Cardiac septum (tissue), 1 donor: ENCODE measurements around the gene PALLD. TPM values are rescaled to one million over a fixed set of nuclear protein-coding genes. Genes with fewer than 3 reads are reported as not detected.

ENCODE experiments used
- DNase-seq: peaks from one replicate; pipeline ENCODE4 v3.0.0-alpha.2; 2020; ENCODE audit warnings: low spot score
- intact Hi-C: fragments of 100-400 bp; cut with DNase I; formaldehyde crosslinking; loops from one replicate; pipeline ENCODE4 v1.14.0; 2022
- total RNA-seq: library from RNA; stranded (reverse); fragmentation: NEBNext Ultra II Directional; extraction: Animal tissue kit (Norgen Biotek cat#: 25700); gene quantifications from one replicate; pipeline ENCODE4 v1.2.1, GENCODE V29; 2021
- donor health status: DM: no; HTN: no; CAD: no.

The PALLD gene
- total RNA-seq, 1 donor from 2014 or later, result 705 TPM

DNA sequence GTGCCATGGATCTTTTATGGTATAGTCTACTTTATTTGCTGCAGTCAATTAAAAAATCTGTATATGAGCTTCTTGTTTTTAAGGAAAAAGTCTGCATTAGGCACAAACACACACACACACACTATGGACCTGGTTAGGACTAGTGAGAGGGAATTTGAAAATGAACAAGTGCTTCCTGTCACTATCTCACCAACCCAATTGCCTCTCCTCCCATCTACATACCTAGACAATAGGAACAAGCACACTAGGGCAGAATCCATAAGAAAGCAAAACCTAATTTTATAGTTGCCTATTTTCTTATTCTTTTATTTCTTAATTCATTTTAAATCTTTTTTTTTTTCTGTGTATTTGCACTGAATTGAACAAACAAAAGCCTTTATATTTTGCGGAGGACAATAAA is 22.7 kb downstream of the PALLD start:
- intact Hi-C loops, result no loop called here
- no peak for DNase-seq

DNA sequence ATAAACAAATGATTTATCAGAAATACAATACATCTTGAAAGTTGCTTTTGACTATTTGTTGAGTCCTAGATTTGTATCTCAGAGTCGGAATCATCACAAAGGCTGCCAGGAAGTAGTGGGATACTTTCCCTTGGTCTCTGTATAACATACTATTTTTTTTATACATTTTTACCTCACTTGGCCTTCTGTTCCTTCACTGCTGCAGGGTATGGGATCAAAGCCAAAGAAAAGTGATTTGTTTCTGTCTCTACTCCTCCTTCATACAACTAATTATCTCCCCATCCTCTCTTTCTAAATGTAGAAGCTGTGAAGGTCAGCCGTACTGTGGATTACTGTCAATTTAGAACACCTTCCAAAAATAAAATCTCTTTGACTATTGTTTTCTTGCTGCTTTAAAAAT is 24.9 kb downstream of the PALLD start:
- intact Hi-C loops, result no loop called here
- DNase-seq, result no peak

DNA sequence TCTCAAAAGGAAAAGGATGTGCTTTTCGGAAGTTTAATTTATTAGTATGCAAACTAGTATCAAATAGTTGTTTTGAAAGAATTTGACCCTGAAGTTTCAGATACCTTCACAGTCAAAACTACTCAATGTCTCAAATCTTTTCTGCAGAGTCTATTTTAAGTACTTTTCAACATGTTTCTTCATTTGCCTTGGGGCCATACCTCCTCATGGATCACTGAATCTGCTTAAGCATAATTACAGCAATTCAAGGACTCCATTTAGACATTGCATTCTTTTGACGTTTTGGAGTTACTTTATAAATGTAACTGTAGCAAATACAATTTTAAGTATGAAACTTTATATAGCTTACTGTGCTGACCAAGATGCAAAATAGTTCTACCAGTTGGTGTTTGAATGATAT is 25.5 kb downstream of the PALLD start:
- intact Hi-C loops, result no loop called here
- DNase-seq, result no peak

DNA sequence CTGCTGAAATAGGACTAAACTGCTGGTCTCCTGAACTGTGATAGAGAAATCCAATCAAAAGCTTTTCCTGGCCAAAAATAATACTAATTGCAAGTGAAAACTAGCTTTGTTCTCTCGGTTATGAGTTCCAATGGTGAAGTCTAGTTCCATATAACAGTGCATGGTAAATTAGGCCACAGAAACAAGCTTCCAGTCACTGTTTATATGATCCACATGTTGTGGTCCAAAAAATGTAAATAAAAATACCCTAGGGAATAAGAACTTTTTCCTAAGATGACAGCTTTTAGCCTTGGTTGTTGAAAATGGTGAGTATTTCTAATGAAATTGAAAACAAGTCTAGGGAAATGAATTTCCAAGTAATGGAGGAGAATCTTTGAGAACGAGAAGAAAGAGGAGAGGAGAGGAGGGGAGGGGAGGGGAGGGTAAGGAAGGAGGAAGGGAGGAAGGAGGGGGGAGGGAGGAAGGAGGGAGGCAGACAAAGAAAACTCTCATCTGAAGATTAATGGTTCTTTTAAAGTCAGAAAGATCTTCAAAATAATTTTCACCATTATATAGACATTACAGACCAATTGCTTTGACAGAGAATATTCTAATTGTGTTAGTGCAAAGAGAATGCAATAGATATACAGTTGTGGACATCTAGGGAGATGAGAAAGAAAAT is 26.1 kb downstream of the PALLD start:
- intact Hi-C loops, result no loop called here
- DNase-seq, result no peak

DNA sequence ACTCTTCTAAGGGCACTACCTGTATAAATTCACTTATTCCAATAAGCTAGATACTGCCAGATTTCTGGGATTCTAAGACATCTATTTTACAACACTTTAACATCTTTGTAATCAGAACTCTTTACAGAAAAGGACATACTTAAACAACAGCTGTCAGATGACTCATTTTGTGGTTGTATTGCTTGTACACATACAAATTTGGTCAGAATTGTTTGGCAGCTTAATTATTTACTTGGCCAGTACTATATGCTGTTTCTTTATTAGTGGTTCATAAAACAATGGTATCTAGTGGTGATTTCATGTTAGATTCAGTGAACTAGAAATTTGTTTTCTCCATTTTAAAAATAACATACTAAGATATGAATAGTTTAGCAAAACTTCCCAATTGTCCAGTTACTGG is 27.2 kb downstream of the PALLD start:
- DNase-seq, result no peak
- intact Hi-C loops, result no loop called here

DNA sequence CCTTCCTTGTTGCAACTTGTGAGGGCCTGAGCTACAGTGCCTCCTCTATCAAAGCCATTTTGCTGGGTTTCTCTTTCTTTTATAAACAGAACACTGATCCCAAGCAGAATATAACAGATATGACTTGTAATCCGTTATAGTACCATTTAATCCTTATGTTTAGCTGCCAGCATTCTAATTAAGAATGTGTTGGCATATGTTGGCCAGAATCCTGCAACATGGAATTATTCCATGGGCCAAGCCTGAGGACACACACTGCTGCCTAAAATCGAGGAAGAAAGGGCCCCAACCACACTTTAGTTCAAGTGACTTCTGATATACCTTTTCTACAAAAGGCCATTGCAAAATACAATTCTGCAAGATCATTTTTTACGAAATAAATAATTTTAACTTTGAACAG is 28.0 kb downstream of the PALLD start:
- DNase-seq, result no peak
- intact Hi-C loops, result no loop called here

DNA sequence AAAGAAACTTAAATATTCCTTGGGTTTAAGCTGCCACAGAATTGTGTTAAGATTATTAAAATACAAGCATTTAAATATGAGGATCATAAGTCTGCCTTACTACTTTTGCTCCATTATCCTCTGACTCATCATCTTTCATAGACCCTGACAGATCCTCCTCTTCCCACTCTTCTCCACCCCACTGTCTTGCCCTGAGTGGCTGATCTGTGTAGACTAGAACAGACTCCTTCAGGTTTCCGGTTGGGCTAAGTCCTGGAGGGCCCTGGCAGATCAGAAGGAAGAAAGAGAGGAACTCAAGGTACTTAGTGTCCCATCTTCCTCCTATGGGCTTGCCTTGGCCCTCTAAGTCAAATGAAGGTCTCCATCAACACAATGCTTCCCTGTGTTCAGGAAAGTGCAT is 30.7 kb downstream of the PALLD start:
- no peak for DNase-seq
- intact Hi-C loops, result no loop called here

DNA sequence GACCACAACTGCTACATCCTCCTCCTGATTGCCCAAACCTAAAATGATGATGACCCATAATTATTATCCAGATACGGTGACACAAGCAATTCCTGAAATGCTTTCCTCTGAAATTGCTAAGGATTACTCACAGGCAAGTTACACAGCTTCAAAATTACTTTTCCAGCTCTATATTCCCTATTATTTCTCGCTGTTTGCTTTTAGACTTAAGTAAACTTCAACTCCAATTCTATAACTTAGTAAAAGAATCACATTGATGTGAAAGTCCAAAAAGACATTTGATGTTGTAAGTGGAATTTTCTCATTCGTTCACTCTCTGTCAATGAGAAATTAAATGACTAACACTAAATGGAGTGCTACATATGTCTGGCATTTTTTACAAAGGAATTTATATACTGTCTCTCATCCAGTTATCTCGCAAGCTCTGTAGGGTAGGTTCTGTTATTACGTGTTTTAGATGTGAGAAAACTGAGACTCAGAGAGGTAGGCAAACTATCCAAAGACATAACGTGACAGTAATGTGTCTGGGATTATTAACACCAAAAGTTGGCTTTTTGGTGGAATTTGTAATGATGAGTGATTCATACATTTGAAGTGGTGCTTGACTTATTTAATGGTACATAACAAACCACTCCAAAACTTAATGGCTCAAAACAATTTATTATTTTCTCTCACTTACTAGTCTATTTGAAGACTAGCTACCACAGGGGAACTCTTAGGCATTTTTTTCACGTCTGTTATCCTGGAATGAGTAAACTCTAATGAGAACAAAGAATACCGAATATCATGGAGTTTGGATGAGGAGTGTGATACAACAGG is 31.5 kb downstream of the PALLD start:
- intact Hi-C loops, result no loop called here
- no peak for DNase-seq

DNA sequence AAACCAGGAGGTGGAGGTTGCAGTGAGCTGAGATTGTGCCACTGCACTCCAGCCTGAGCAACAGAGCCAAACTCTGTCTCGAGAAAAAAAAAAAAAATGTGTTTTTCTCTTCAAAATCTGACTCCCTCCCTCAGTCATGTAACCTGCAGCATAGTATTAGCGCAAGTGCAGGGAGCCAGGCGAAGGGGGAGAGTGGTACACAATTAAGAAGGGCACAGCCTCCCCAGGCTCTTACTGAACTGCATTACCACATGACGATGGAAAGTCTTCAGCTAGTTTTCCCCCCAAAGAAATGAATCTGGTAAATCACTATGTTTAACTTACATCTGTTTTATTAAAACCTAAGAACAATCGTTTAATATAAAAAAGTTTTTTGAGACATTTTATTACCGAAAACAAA is 32.4 kb downstream of the PALLD start:
- intact Hi-C loops, result no loop called here
- no peak for DNase-seq

DNA sequence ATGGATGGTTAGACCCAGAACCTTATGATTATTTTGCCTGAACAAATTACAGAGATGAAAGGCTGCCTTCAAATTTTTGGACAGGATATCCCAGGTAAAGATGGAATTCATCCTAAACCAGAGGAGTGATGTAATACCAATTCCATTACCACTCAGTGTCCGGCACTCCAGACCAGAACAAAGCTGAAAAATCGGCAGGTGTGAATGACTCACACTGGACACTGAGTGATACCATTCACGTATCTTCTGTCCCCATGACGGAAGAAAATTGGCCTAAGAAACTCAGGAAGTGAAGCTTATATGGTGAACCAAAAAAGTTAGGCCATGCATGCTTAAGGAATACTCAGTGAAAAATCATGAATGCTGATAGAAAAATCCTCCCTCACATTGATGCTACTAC is 34.5 kb downstream of the PALLD start:
- intact Hi-C loops, result no loop called here
- no peak for DNase-seq

DNA sequence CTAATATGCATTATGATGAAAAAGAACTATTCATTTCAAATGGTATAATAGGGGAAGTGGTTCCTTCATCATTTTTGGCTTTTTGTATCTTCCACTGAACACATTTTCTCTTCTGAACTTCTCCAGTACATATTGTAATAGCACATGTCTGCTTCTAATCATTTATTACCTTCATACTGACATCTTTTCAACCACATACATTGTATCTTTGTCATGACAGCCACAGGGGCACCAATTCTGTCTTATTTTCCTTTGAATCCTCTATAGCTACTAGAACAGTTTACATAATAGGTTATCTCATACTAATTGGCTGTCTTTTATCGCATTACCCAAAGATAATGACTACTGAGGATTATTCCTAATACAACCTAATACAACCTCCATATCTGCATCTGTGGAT is 37.7 kb downstream of the PALLD start:
- DNase-seq, result no peak
- intact Hi-C loops, result no loop called here

DNA sequence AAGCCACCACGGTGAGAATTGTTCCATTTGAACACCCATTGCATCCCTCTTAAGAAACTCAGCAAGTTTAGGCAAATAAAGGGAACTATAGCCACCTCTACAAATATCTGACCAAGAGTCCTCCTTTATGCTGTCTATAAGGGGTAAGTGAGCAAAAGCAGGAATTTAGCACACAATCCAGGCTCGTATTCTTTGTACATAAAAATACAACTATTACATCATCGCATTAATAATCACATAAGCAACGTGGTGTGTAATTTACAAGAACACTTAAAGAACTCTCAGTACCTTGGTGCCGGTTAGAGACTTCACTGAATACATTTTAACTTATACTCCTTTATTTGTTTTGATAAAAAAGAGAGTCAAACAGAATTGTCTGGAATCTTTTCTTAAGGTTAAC is 38.8 kb downstream of the PALLD start:
- intact Hi-C loops, result no loop called here
- DNase-seq, result no peak

DNA sequence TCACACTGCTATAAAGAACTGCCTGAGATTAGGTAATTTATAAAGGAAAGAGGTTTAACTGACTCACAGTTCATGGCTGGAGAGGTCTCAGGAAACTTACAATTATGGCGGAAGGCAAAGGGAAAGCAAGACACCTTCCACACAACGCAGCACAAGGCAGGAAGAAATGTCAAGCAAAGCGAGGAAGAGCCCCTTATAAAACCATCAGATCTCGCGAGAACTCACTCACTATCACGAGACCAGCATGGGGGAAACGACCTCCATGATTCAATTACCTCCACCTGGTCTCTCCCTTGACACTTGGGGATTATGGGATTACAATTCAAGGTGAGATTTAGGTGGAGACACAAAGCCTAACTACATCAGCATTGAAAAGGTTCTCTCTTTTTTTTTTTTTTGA is 39.6 kb downstream of the PALLD start:
- intact Hi-C loops, result no loop called here

DNA sequence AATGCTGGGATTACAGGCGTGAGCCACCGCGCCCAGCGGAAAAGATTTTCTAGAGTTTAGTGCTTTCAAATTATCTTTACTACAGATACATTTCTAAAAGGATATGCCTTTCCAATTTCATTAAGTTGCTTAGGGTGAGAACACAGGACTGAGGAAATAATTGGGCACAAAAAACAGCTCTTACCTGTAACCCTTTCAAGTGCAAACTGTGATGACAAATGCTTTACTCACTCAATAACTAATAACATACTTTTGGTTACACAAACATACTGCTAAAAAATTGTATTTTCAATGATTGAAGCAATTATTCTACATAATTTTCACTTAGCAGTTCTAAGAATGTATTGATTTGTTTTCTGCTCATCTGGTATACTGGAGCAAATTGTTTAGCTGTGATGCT is 40.2 kb downstream of the PALLD start:
- no peak for DNase-seq
- intact Hi-C loops, result no loop called here

More for the DNA sequence above, 39.6 kb downstream of the PALLD start:
- no peak for DNase-seq

DNA sequence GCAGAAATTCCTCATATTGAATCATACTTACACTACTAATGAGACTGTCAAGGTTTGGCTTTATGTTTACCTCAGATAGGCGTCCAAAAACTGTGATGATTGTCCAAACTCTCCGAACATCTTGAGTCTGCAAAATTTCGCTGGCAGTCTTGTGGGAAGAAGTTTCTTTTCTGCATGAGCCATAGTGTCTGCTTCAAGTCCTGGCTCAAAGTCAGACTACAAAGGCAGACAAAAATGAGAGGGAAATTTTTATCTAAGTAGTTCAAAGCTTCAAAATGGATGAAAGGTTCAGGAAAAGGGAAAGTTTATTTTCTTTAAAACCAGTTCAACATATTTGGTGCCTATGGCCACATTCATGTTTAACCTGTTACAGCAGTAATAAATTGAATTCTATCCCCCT is 40.7 kb downstream of the PALLD start:
- DNase-seq, result no peak
- intact Hi-C loops, result no loop called here

DNA sequence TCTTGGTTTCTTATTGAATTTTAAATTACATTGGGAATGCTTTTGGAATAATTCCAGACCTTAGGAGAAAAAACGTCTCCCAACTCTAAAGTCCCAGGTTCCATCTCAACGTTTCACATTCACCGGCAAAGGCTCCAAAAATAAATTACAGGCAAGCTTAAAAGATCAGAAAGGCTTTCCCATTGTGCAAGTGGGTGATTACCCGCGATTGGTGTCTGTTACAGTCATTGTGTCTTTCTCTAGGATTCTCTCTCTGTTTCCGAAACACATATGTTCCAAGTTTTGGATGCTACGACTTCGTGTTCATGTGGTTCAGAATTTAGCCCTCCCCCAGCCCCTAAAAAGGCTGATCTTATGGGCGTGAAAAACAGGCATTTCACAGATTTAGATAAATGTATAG is 41.8 kb downstream of the PALLD start:
- intact Hi-C loops, result no loop called here
- no peak for DNase-seq

DNA sequence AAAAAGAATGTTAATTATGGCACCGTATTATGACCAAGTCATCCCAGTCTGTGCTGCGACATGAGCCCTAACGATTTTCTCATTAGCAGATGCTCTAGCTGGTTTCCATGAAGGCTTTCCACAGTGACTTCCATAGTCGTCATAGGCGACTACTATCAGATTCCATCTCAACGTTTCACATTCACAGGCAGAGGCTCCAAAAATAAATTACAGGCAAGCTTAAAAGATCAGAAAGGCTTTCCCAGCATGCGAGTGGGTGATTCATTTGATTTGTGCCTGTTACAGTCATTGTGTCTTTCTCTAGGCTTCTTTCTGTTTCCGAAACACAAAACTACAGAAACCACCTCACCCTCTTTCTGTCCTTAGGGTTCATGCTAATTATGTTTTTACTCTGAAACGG is 43.2 kb downstream of the PALLD start:
- intact Hi-C loops, result no loop called here
- no peak for DNase-seq

DNA sequence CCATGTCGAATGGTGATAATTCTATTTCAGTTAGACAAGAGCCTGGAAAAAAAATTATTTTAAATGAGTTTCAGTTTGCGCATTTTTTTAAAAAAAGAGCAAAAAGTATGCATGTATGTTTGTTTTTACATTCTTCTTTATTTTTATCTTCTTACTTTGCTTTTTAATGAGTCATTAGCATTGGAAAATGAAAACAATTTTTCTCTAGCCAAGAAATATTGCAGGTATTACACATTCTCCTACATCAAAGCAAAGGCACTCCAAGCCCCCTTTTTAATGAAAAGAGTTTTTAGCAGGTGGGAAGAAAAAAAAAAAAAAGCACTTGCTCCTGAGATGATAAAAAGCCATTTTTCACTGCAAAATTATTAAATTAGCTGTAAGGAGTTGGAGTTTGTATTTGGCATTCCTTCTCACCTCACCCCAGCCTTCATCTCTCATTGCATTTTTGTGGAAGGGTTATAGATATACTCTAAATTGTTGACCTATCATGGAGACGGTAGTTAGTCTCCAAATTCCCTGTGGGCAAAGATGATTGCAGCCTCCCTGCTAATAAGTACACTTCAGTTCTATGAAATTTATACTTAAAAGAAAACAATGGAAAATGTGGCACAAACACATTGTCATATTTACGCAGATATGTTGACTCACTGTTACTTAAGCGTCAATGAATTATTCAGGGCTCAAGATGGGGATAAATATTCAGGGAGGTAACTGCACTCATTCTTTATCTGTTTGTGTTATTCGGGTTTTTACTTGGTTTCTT is 43.8 kb downstream of the PALLD start:
- intact Hi-C loops, result no loop called here
- DNase-seq, result no peak

DNA sequence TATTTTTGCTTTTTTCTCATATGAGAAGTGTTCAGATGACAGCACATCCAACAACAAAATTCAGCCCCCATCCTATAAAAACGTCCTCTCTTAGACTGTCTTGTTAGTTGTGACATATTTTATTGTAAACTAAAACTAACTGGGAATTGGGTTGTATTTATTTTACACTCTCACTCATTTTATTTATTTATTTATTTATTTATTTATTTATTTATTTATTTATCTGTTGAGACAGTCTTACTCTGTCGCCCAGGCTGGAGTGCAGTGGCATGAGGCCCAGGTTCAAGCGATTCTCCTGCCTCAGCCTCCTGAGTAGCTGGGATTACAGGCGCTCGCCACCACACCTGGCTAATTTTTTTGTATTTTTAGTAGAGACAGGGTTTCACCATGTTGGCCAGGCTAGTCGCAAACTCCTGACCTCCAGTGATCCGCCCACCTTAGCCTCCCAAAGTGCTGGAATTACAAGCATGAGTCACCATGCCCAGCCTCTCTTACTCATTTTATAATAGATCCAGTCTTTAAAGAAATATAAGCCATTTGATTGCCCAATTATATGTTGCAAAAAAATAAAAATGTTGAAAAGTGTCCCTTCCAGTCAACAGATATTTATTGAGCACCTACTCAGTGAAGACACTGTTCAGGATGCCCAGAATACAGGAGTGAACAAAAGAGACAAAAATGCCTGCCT is 44.6 kb downstream of the PALLD start:
- intact Hi-C loops, result no loop called here
- DNase-seq, result no peak

DNA sequence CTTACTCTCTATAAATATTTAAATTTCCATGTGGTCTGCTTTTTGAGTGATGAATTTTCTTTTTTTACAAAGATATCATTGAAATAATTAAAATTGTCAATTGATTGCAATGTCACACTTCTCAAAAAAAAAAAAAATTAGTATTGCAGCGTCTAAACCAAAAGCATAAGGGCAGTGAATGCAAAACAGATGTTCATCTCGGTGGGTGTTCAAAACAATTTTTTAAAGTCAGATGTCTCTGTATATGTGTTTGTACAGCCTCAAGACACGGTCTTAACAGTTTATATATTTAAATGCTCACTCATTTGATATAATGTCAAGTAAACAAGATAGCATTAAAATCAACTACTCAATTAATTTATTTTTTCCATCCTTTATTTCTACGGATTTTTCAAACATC is 52.3 kb downstream of the PALLD start:
- intact Hi-C loops, result no loop called here
- no peak for DNase-seq
